ENCODE results near the gene GPR141. TPM values are rescaled to one million over a fixed set of nuclear protein-coding genes. Genes with fewer than 3 reads are reported as not detected.

The GPR141 gene
- total RNA-seq, 1 donor = not detected

DNA sequence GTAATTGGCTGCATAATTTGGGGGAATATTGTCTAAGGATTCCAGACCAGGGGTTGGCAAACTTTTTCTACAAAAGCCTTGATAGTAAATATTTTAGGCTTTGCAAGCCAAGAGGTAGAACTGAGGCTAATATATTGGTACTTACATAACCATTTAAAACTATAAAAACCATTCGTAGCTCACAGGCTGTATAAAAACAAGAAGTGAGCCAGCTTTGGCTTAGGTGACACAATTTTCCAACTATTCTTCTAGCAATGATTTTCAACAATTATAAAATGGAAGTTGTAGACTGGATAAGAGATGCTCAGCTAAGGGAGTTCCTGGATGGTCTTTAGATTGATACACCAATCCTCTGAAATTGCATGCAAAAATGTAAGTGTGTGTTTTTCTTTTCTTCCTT is 1.4 kb downstream of the GPR141 start:
- TF ChIP-seq, protein P1, sequence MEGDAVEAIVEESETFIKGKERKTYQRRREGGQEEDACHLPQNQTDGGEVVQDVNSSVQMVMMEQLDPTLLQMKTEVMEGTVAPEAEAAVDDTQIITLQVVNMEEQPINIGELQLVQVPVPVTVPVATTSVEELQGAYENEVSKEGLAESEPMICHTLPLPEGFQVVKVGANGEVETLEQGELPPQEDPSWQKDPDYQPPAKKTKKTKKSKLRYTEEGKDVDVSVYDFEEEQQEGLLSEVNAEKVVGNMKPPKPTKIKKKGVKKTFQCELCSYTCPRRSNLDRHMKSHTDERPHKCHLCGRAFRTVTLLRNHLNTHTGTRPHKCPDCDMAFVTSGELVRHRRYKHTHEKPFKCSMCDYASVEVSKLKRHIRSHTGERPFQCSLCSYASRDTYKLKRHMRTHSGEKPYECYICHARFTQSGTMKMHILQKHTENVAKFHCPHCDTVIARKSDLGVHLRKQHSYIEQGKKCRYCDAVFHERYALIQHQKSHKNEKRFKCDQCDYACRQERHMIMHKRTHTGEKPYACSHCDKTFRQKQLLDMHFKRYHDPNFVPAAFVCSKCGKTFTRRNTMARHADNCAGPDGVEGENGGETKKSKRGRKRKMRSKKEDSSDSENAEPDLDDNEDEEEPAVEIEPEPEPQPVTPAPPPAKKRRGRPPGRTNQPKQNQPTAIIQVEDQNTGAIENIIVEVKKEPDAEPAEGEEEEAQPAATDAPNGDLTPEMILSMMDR (IDR thresholded peaks at IDR 0.05; ENCODE audit: insufficient read depth, low read depth, low read length) = no peak
- no peak for DNase-seq (ENCODE audit: low read depth)
- H3K4me3 ChIP-seq (ENCODE audit: low read depth, low read length) = no peak overlapping the region

DNA sequence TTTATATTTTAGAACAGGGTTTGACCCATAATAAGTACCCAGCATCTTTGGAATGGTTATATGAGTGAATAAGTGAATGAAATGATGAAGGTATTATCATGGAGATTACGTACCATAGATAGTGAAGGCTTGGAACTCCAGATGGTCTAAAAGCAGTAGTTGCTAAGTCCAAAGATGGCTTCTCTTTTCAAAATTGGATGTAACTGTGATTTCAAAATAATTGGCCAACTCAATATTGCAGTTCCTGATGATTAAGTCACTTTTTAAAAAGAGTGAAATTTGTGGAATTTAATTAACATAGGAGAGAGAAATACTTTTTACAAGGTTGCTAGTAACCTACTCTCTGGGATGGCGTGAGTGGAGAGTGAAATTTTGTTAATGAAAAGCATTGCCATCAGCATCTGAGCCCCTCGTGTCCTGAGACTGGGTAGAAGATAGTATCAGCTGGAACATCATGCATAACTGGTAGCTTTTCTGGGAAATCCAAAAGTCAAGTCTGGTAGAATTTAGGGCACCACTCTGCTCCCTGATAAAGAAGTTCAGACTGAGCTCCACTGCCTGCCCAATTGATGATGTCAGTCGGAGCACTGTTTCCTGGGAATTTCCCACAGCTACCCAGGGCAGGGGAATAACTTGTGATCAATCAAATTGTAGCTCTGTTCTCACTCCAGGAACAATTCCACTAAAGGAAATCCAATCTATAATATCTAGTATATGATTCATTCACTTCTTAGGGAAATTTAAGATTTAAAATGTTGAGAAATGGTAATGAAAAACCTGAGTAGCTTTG is 3.2 kb downstream of the GPR141 start:
- no peak for DNase-seq (ENCODE audit: low read depth)
- TF ChIP-seq, protein P1 (IDR thresholded peaks at IDR 0.05; ENCODE audit: insufficient read depth, low read depth, low read length) = no peak
- H3K4me3 ChIP-seq (ENCODE audit: low read depth, low read length) = no peak overlapping the region

DNA sequence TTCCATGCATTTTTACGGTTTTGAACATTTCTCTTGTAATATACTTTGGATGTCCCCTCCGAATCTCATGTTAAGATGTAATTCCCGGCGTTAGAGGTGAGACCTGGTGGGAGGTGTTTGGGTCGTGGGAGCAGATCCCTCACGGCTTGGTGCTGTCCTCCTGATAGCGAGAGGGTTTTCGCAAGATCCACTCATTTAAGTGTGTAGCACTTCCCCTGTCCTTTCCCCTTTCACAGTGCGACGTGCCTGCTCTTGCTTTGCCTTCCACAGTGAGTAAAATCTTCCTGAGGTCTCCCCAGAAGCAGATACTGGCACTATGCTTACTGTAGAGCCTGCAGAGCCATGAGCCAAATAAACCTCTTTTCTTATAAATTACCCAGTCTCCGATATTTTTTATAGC is 6.6 kb downstream of the GPR141 start:
- TF ChIP-seq, protein P1 (IDR thresholded peaks at IDR 0.05; ENCODE audit: insufficient read depth, low read depth, low read length) = no peak
- DNase-seq (ENCODE audit: low read depth) = no peak
- no peak overlapping the region for H3K4me3 ChIP-seq (ENCODE audit: low read depth, low read length)

DNA sequence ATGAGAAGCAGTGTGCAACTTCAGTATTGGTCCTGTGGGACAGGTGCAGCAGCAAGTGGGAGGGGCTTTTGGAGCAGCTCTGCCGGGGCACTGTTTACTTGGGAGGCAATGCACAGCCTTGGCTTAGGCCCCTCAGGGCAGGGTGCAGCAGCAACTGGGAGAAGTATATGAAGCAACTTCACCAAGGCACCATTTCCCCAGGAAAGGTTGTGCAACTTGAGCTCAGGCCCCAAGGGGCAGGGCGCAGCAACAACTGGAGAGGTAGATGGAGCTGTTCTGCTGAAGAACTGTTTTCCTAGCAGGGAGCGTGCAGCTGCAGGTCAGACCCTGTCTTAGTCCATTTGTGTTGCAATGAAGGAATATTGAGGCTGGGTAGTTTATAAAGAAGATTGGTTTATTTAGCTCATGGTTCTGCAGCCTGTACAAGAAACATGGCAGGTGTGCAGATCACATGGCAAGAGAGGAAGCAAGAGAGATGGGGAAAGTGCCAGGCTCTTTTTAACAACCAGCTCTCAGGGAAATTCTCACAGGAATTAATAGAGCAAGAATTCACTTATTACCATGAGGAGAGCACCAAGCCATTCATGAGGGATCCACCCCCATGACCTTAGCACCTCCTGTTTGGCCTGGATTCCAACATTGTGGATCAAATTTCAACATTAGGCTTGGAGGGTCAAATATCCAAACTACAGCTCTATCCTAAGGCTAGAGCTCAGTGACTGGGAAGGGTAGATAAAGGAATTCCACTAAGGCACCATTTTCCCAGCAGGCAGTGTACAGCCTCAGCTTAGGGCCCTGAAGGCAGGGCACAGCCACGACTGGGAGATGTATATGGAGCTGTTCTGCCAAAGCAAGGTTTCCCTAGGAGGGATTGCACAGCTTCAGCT is 10.9 kb downstream of the GPR141 start:
- DNase-seq (ENCODE audit: low read depth) = no peak

DNA sequence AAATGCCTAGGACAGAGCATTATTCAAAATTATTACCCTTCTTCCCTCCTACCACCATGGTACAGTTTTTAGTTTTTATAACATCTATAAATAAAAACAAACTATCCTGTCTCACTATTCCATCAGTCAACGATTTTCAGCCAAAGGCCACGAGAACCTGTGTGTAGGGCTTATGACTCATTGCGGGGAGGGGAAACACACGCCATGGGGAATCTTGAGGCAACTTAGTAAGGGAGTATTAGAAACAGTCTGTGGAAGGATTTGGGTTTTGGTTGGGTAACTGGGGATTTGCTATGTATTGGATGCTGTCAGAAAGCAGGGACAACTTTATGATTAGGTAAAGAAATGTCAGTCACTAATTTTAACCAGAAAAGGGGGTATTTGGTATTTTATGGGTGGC is 14.7 kb downstream of the GPR141 start:
- no peak overlapping the region for H3K4me3 ChIP-seq (ENCODE audit: low read depth, low read length)
- TF ChIP-seq, protein P1 (IDR thresholded peaks at IDR 0.05; ENCODE audit: insufficient read depth, low read depth, low read length) = no peak
- DNase-seq (ENCODE audit: low read depth) = no peak

More for the DNA sequence above, 10.9 kb downstream of the GPR141 start:
- no peak overlapping the region for H3K4me3 ChIP-seq (ENCODE audit: low read depth, low read length)
- TF ChIP-seq, protein P1 (IDR thresholded peaks at IDR 0.05; ENCODE audit: insufficient read depth, low read depth, low read length) = no peak

DNA sequence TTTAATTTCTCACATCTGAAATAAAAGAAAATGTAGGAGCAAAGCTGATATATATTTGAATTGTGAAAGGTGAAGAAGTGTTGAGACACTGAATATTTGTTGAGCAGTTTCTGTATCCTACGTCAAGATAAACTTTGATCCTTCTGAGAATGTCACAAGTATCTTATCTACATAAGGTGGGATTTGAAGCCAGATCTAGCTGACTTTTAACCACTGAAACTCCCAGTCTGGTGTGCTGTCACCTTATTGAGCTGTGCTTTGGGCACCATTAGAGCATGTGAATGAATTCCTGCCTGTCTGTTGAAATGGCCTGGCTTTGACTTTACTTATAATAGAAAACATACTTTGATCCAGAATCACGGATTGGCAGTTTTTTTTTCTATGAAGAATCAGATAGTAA is 15.2 kb downstream of the GPR141 start:
- TF ChIP-seq, protein P1 (IDR thresholded peaks at IDR 0.05; ENCODE audit: insufficient read depth, low read depth, low read length) = no peak

More for the DNA sequence above, 15.2 kb downstream of the GPR141 start:
- no peak for DNase-seq (ENCODE audit: low read depth)
- no peak overlapping the region for H3K4me3 ChIP-seq (ENCODE audit: low read depth, low read length)

Measured in fibroblast of villous mesenchyme (primary cell).